ENCODE data around the gene IL36B.

- no peak for TF ChIP-seq GATA2 (IDR thresholded peaks at IDR 0.05; ENCODE audit: low read depth, low read length)
- TF ChIP-seq GATA3 (IDR thresholded peaks at IDR 0.05; ENCODE audit: low read depth, low read length) = no peak
Measured at GRCh38 chr2:113007250-113007649, 45.4 kb downstream of the IL36B start.
